Panc1 (cell line): ENCODE measurements around the gene RANBP17.

Experiments used
- POLR2AphosphoS5 ChIP-seq: IDR thresholded peaks from 2 replicates; pipeline ENCODE4 v1.6.1; 2012; ENCODE audit warnings: mild to moderate bottlenecking, low read depth, low read length, moderate library complexity
- SIN3A ChIP-seq: IDR thresholded peaks from 2 replicates; pipeline ENCODE4 v1.6.1; 2012; ENCODE audit warnings: low read depth, mild to moderate bottlenecking, low read length, moderate library complexity, borderline replicate concordance; ENCODE audit not compliant: insufficient read depth
- TCF7L2 ChIP-seq: IDR thresholded peaks from 2 replicates; pipeline ENCODE4 v1.6.1; 2011; ENCODE audit warnings: mild to moderate bottlenecking, low read depth, low read length, inconsistent platforms
- TF ChIP-seq, protein P1 (sequence below): fragments of 450-650 bp; IDR thresholded peaks from 2 replicates; pipeline ENCODE4 v1.5.1; 2017; ENCODE audit warnings: mild to moderate bottlenecking
- TF ChIP-seq, protein P2 (sequence below), 2 experiments: IDR thresholded peaks; 2 replicates each; pipeline ENCODE4 v1.6.1; 2011 to 2012; ENCODE audit warnings: low read depth in 2 of 2, control low read depth in 1 of 2, low read length in 1 of 2, mild to moderate bottlenecking in 1 of 2, moderate library complexity in 1 of 2; ENCODE audit not compliant: insufficient read depth in 1 of 2

DNA sequence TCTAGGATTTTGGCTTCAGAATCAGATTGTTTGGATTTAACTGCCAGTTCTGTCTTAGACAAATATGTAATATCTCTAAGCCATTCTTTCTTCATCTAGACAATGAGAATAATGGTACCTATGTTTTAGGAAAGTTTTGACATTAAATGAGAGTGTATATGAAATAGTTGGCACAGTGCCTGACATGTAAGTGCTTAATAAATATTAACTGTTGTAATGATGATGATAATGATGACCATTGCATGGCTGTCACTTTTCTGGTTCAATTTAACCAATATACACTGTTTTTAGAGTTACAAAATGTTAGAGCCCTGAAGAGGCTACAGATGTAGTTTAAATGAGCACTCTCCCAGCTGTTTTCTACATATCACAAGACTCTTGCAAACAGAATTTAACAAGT, 131.7 kb downstream of the RANBP17 start:
- no peak for TF ChIP-seq POLR2AphosphoS5
- TF ChIP-seq, protein P1, sequence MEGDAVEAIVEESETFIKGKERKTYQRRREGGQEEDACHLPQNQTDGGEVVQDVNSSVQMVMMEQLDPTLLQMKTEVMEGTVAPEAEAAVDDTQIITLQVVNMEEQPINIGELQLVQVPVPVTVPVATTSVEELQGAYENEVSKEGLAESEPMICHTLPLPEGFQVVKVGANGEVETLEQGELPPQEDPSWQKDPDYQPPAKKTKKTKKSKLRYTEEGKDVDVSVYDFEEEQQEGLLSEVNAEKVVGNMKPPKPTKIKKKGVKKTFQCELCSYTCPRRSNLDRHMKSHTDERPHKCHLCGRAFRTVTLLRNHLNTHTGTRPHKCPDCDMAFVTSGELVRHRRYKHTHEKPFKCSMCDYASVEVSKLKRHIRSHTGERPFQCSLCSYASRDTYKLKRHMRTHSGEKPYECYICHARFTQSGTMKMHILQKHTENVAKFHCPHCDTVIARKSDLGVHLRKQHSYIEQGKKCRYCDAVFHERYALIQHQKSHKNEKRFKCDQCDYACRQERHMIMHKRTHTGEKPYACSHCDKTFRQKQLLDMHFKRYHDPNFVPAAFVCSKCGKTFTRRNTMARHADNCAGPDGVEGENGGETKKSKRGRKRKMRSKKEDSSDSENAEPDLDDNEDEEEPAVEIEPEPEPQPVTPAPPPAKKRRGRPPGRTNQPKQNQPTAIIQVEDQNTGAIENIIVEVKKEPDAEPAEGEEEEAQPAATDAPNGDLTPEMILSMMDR, result no peak
- no peak for TF ChIP-seq SIN3A
- no peak for TF ChIP-seq TCF7L2
- TF ChIP-seq, protein P2, sequence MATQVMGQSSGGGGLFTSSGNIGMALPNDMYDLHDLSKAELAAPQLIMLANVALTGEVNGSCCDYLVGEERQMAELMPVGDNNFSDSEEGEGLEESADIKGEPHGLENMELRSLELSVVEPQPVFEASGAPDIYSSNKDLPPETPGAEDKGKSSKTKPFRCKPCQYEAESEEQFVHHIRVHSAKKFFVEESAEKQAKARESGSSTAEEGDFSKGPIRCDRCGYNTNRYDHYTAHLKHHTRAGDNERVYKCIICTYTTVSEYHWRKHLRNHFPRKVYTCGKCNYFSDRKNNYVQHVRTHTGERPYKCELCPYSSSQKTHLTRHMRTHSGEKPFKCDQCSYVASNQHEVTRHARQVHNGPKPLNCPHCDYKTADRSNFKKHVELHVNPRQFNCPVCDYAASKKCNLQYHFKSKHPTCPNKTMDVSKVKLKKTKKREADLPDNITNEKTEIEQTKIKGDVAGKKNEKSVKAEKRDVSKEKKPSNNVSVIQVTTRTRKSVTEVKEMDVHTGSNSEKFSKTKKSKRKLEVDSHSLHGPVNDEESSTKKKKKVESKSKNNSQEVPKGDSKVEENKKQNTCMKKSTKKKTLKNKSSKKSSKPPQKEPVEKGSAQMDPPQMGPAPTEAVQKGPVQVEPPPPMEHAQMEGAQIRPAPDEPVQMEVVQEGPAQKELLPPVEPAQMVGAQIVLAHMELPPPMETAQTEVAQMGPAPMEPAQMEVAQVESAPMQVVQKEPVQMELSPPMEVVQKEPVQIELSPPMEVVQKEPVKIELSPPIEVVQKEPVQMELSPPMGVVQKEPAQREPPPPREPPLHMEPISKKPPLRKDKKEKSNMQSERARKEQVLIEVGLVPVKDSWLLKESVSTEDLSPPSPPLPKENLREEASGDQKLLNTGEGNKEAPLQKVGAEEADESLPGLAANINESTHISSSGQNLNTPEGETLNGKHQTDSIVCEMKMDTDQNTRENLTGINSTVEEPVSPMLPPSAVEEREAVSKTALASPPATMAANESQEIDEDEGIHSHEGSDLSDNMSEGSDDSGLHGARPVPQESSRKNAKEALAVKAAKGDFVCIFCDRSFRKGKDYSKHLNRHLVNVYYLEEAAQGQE (IDR thresholded peaks at IDR 0.05; ENCODE audit: insufficient read depth in 1 of 2, low read depth in 2 of 2, low read length in 1 of 2), result no peak
